PC-9 (cell line): ENCODE results near the gene SMARCA2. TPM values are rescaled to one million over a fixed set of nuclear protein-coding genes. Genes with fewer than 3 reads are reported as not detected.

Experiments
- BruUV-seq: library from RNA; stranded (reverse); fragments of 400-500 nt; replicated peaks from 2 replicates; lab custom pipeline; 2021; lab: Mats Ljungman, UMichigan
- CTCF ChIA-PET: fragments of 300-600 bp; sonication (Branson Sonifier 250); formaldehyde crosslinking; loops from one replicate; lab custom pipeline; 2022; ENCODE audit warnings: antibody characterized with exemption; lab: Charles Lee
- POLR2A ChIA-PET: fragments of 300-600 bp; sonication (Branson Sonifier 250); formaldehyde crosslinking; loops from one replicate; lab custom pipeline; 2022; ENCODE audit warnings: antibody characterized with exemption; ENCODE audit not compliant: unreplicated experiment; lab: Charles Lee
- DNase-seq, 2 experiments: peaks; one replicate each; pipeline versions ENCODE4 v3.0.0 to v3.0.0-alpha.2; 2015 to 2022; ENCODE audit warnings: mixed read lengths in 1 of 2
- H2AFZ ChIP-seq: fragments of 200-600 bp; sonication (generic); 2 replicates; pipeline ENCODE4 v1.8.1; 2017; ENCODE audit warnings: antibody characterized with exemption
- H3F3A ChIP-seq: fragments of 200-600 bp; sonication (generic); 2 replicates; pipeline ENCODE4 v1.8.1; 2017; ENCODE audit warnings: antibody characterized with exemption, mild to moderate bottlenecking, low read depth; ENCODE audit not compliant: insufficient read depth
- H3K27ac ChIP-seq: fragments of 200-600 bp; sonication (generic); 2 replicates; pipeline ENCODE4 v1.6.1; 2016; ENCODE audit warnings: mixed run types
- H3K27me3 ChIP-seq: fragments of 200-600 bp; sonication (generic); 2 replicates; pipeline ENCODE4 v1.6.1; 2016; ENCODE audit warnings: low read depth, mixed run types; ENCODE audit not compliant: insufficient read depth
- H3K36me3 ChIP-seq: fragments of 200-600 bp; sonication (generic); 2 replicates; pipeline ENCODE4 v1.6.1; 2016; ENCODE audit warnings: low read depth, mixed run types
- H3K4me1 ChIP-seq: fragments of 200-600 bp; sonication (generic); replicated peaks from 2 replicates; pipeline ENCODE4 v1.6.1; 2016; ENCODE audit warnings: mixed run types; ENCODE audit not compliant: insufficient read depth
- H3K4me2 ChIP-seq: fragments of 200-600 bp; sonication (generic); 2 replicates; pipeline ENCODE4 v1.6.1; 2017; ENCODE audit warnings: mixed run types
- H3K4me3 ChIP-seq: fragments of 200-600 bp; sonication (generic); 2 replicates; pipeline ENCODE4 v1.6.1; 2016; ENCODE audit warnings: mixed run types
- H3K79me2 ChIP-seq: fragments of 200-600 bp; sonication (generic); 2 replicates; pipeline ENCODE4 v1.6.1; 2017; ENCODE audit warnings: low read depth, mixed run types
- H3K9me2 ChIP-seq: fragments of 200-600 bp; sonication (generic); 2 replicates; pipeline ENCODE4 v1.8.1; 2017; ENCODE audit warnings: mild to moderate bottlenecking; ENCODE audit not compliant: insufficient read depth
- H3K9me3 ChIP-seq: fragments of 200-600 bp; sonication (generic); 2 replicates; pipeline ENCODE4 v1.8.1; 2016; ENCODE audit warnings: low read depth; ENCODE audit not compliant: insufficient read depth
- H4K20me1 ChIP-seq: fragments of 200-600 bp; sonication (generic); 2 replicates; pipeline ENCODE4 v1.8.1; 2017; ENCODE audit not compliant: insufficient read depth
- EZH2 ChIP-seq: fragments of 200-600 bp; sonication (generic); IDR thresholded peaks from 2 replicates; pipeline ENCODE4 v1.8.0; 2017; ENCODE audit warnings: antibody characterized with exemption, low read depth
- intact Hi-C: fragments of 100-400 bp; cut with micrococcal nuclease; formaldehyde crosslinking; loops from one replicate; pipeline ENCODE4 v1.10.0; 2022; ENCODE audit not compliant: unreplicated experiment
- total RNA-seq: library from RNA; stranded (reverse); gene quantifications from 2 replicates; pipeline ENCODE4 v1.2.3, GENCODE V29; 2021
- TF ChIP-seq, protein P1 (sequence below): fragments of 200-600 bp; sonication (generic); conservative IDR thresholded peaks from 2 replicates; pipeline ENCODE4 v1.6.1; 2017; ENCODE audit warnings: mixed run types, antibody characterized with exemption, mild to moderate bottlenecking, moderate library complexity

Gene SMARCA2
- total RNA-seq, 1 experiment from 2014 or later, result 29.3 TPM

DNA sequence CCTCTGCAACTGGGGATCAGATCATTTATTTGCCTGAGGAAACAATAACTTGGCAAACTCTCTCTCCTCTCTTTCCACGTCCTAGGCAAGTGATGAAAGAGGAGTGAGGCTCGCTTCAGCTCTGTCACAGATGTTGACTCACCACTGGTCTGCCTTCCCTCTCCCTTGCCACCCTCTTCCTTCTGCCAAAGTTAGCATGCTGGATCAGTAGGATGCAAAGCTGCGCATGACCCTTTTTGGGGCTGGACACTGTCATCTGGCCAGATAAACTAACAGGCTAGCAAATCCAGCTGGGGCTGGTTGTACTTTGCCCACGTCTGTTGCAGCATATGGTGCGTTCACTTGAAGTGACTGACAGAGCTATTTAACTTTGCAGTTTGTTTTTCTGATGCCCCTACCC lies 36.2 kb upstream of the SMARCA2 start:
- H4K20me1 ChIP-seq, result no peaks in the 10 kb centered on the region
- no peaks in the 10 kb centered on the region for H3K9me2 ChIP-seq
- ChIA-PET CTCF (no interaction called here), POLR2A (no interaction called here)
- H3K4me1 ChIP-seq, result no peaks in the 10 kb centered on the region
- no peak overlapping the region for H3K27ac ChIP-seq
- intact Hi-C loops, result no loop called here
- H3K4me2 ChIP-seq, result no peak overlapping the region
- TF ChIP-seq, protein P1, sequence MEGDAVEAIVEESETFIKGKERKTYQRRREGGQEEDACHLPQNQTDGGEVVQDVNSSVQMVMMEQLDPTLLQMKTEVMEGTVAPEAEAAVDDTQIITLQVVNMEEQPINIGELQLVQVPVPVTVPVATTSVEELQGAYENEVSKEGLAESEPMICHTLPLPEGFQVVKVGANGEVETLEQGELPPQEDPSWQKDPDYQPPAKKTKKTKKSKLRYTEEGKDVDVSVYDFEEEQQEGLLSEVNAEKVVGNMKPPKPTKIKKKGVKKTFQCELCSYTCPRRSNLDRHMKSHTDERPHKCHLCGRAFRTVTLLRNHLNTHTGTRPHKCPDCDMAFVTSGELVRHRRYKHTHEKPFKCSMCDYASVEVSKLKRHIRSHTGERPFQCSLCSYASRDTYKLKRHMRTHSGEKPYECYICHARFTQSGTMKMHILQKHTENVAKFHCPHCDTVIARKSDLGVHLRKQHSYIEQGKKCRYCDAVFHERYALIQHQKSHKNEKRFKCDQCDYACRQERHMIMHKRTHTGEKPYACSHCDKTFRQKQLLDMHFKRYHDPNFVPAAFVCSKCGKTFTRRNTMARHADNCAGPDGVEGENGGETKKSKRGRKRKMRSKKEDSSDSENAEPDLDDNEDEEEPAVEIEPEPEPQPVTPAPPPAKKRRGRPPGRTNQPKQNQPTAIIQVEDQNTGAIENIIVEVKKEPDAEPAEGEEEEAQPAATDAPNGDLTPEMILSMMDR, result no peak
- TF ChIP-seq EZH2, result no peak
- DNase-seq, result no peak
- no peaks in the 10 kb centered on the region for H3F3A ChIP-seq
- H3K36me3 ChIP-seq, result no peaks in the 10 kb centered on the region
- no TSS peak for BruUV-seq
- no peaks in the 10 kb centered on the region for H3K9me3 ChIP-seq
- no peaks in the 10 kb centered on the region for H3K79me2 ChIP-seq
- no peaks in the 10 kb centered on the region for H3K27me3 ChIP-seq
- H2AFZ ChIP-seq, result no peak overlapping the region
- no peak overlapping the region for H3K4me3 ChIP-seq

DNA sequence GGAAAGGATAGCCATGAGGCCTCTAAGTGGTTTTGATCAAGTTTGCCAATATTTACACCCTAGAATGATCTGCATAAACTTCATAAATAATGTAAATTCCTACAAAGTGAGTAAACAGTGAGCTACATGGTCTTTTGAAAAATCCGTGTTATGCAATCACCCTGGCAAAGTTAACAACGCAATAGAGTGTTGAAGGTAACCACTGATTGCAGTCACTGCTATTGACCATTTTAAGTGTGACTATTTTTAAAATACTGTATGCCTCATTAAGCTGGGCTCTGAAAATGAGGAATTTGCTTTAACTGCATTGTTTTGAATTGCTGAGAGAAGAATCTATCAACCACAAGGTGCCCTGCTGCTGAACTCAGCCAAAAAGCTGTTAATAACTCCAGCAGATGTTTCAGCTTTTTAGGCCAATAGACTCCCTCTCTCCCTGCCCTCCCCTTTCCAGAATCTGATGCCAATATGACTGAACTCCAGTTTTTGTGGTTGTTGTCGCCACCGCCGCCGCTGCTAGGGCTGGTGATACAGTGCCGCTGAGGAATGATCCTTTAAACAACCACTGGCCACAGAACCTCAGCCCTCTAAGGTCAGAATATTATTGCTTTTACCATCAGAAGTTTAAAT lies 35.3 kb upstream of the SMARCA2 start:
- CTCF ChIA-PET, result no interaction called here
- H3K4me2 ChIP-seq, result no peak overlapping the region

DNA sequence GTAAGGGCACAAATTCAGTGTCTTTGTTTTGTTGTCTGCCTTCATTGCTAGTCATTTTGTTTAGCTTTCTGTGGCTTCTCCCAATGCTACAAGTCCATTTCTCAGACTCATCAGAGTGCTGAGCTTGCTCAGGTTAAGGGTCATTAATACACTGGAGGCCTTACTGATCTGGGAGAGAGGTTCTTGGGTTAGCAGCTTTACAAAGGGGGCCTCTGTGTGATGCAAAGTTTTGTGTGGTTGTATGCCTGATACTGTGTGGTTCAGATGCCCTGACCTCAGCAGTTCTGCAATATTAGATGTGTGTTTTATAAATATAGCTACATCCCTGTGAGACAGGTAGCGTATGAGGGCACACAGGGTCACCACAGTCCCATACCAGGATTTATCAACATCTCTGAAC lies 34.8 kb upstream of the SMARCA2 start:
- H3K36me3 ChIP-seq, result no peaks in the 10 kb centered on the region
- no TSS peak for BruUV-seq
- no peak for TF ChIP-seq EZH2
- TF ChIP-seq, protein P1, result no peak
- ChIA-PET POLR2A (no interaction called here), CTCF (no interaction called here)
- DNase-seq, result no peak
- no peak overlapping the region for H3K27ac ChIP-seq
- no peaks in the 10 kb centered on the region for H3K9me2 ChIP-seq
- H4K20me1 ChIP-seq, result no peaks in the 10 kb centered on the region
- H2AFZ ChIP-seq, result no peak overlapping the region
- no peak overlapping the region for H3K4me3 ChIP-seq
- no peaks in the 10 kb centered on the region for H3K79me2 ChIP-seq
- H3K27me3 ChIP-seq, result no peaks in the 10 kb centered on the region
- H3K4me1 ChIP-seq, result no peaks in the 10 kb centered on the region
- H3K4me2 ChIP-seq, result no peak overlapping the region
- intact Hi-C loops, result no loop called here
- no peaks in the 10 kb centered on the region for H3K9me3 ChIP-seq
- no peaks in the 10 kb centered on the region for H3F3A ChIP-seq

More for the DNA sequence above, 35.3 kb upstream of the SMARCA2 start:
- no peaks in the 10 kb centered on the region for H3K36me3 ChIP-seq
- intact Hi-C loops, result no loop called here
- H2AFZ ChIP-seq, result no peak overlapping the region
- H3K27me3 ChIP-seq, result no peaks in the 10 kb centered on the region
- POLR2A ChIA-PET, result no interaction called here
- no peak overlapping the region for H3K27ac ChIP-seq
- H3K4me1 ChIP-seq, result no peaks in the 10 kb centered on the region
- TF ChIP-seq, protein P1, result no peak
- TF ChIP-seq EZH2, result no peak
- no peaks in the 10 kb centered on the region for H3K9me2 ChIP-seq
- no peaks in the 10 kb centered on the region for H3K9me3 ChIP-seq
- H3K79me2 ChIP-seq, result no peaks in the 10 kb centered on the region
- no peaks in the 10 kb centered on the region for H3F3A ChIP-seq
- no peak overlapping the region for H3K4me3 ChIP-seq
- BruUV-seq, result no TSS peak
- no peak for DNase-seq
- H4K20me1 ChIP-seq, result no peaks in the 10 kb centered on the region
